Naive thymus-derived CD4-positive, alpha-beta T cell (primary cell): Measurements from ENCODE around the gene NAV3. TPM values are rescaled to one million over a fixed set of nuclear protein-coding genes. Genes with fewer than 3 reads are reported as not detected.

Experiments used
- ATAC-seq: fragments of 150-1000 bp; cut with Tn5 transposase; 2 replicates; pipeline ENCODE4 v1.10.0; 2021; ENCODE audit warnings: mild to moderate bottlenecking, moderate library complexity
- CTCF ChIA-PET: fragments of 350-600 bp; sonication (Branson Sonifier 250); formaldehyde crosslinking; loops from one replicate; lab custom pipeline; 2021; ENCODE audit warnings: antibody characterized with exemption; lab: Charles Lee
- POLR2A ChIA-PET: fragments of 350-600 bp; sonication (Branson Sonifier 250); formaldehyde crosslinking; loops from one replicate; lab custom pipeline; 2021; ENCODE audit warnings: antibody characterized with exemption, inconsistent platforms; lab: Charles Lee
- DNase-seq, 9 donors: peaks; one replicate each; pipeline versions ENCODE4 v3.0.0 to v3.0.0-alpha.2; 2020 to 2022; ENCODE audit warnings: mixed read lengths in 1 of 9
- H3K27ac ChIP-seq: one replicate; pipeline ENCODE4 v1.7.0; 2013; ENCODE audit warnings: mild to moderate bottlenecking, low read depth, low read length, moderate library complexity
- H3K27me3 ChIP-seq, 2 donors: one replicate each; pipeline ENCODE4 v1.7.0; 2013; ENCODE audit warnings: low read length in 2 of 2, mild to moderate bottlenecking in 2 of 2, moderate library complexity in 2 of 2; ENCODE audit not compliant: control insufficient read depth in 2 of 2, insufficient read depth in 2 of 2
- H3K36me3 ChIP-seq, 3 experiments: 1 replicate in 2 of 3; 2 replicates in 1 of 3; pipeline ENCODE4 v1.7.0; 2013; ENCODE audit warnings: low read length in 3 of 3, mild to moderate bottlenecking in 3 of 3, moderate library complexity in 1 of 3; ENCODE audit not compliant: insufficient read depth in 3 of 3, control insufficient read depth in 2 of 3
- H3K4me1 ChIP-seq, 2 donors: one replicate each; pipeline ENCODE4 v1.7.0; 2013; ENCODE audit warnings: low read length in 2 of 2, mild to moderate bottlenecking in 2 of 2, moderate library complexity in 1 of 2; ENCODE audit not compliant: control insufficient read depth in 2 of 2, insufficient read depth in 2 of 2
- H3K4me3 ChIP-seq: 2 replicates; pipeline ENCODE4 v1.7.0; 2013; ENCODE audit warnings: mild to moderate bottlenecking, low read length
- H3K9me3 ChIP-seq, 3 experiments: 1 replicate in 2 of 3; 2 replicates in 1 of 3; pipeline ENCODE4 v1.7.0; 2013; ENCODE audit warnings: low read length in 3 of 3; ENCODE audit not compliant: control insufficient read depth in 2 of 3
- H3K27ac Mint-ChIP-seq, 9 donors: one replicate each; pipeline ENCODE4 v1.8.0; 2020 to 2022; ENCODE audit warnings: mixed read lengths in 9 of 9, mild to moderate bottlenecking in 8 of 9, moderate library complexity in 5 of 9, inconsistent platforms in 2 of 9
- H3K27me3 Mint-ChIP-seq, 5 donors: one replicate each; pipeline ENCODE4 v1.8.0; 2021 to 2022; ENCODE audit warnings: mixed read lengths in 5 of 5, mild to moderate bottlenecking in 1 of 5
- H3K36me3 Mint-ChIP-seq, 5 donors: one replicate each; pipeline ENCODE4 v1.8.0; 2020 to 2022; ENCODE audit warnings: mixed read lengths in 5 of 5, mild to moderate bottlenecking in 3 of 5, inconsistent platforms in 1 of 5
- H3K4me1 Mint-ChIP-seq, 7 donors: one replicate each; pipeline ENCODE4 v1.8.0; 2020 to 2022; ENCODE audit warnings: mixed read lengths in 7 of 7, mild to moderate bottlenecking in 3 of 7, inconsistent platforms in 1 of 7
- H3K4me3 Mint-ChIP-seq, 10 donors: one replicate each; pipeline ENCODE4 v1.8.0; 2020 to 2022; ENCODE audit warnings: mild to moderate bottlenecking in 10 of 10, mixed read lengths in 10 of 10, moderate library complexity in 6 of 10, inconsistent platforms in 2 of 10
- H3K9me3 Mint-ChIP-seq, 11 donors: one replicate each; pipeline ENCODE4 v1.8.0; 2020 to 2022; ENCODE audit warnings: mixed read lengths in 11 of 11, mild to moderate bottlenecking in 4 of 11, inconsistent platforms in 1 of 11, moderate library complexity in 1 of 11
- intact Hi-C, 2 donors: fragments of 100-400 bp; cut with micrococcal nuclease; formaldehyde crosslinking; loops; one replicate each; pipeline ENCODE4 v1.15.1; 2023
- polyA plus RNA-seq, 2 donors: library from polyadenylated mRNA; unstranded; fragments of 300-500 nt; fragmentation: Illumina TruSeq; gene quantifications; one replicate each; pipeline ENCODE4 v1.2.3, GENCODE V29; 2021
- total RNA-seq, 6 experiments: library from RNA in 5 of 6; stranded (reverse) in 5 of 6; gene quantifications; 1 replicate in 5 of 6; 2 replicates in 1 of 6; pipeline ENCODE4 v1.2.3 and lab custom pipeline; 2021 to 2026

Gene NAV3
- total and polyA plus RNA-seq, 7 experiments from 2014 or later = not detected

GRCh38 chr12:78018171-78018910, 187.6 kb downstream of the NAV3 start:
- Histone ChIP-seq H3K27ac (no peak overlapping the region), H3K9me3 (no peaks in the 10 kb centered on the region), H3K4me1 (no peaks in the 10 kb centered on the region), H3K27me3 (no peaks in the 10 kb centered on the region), H3K36me3 (no peaks in the 10 kb centered on the region), H3K4me3 (no peak overlapping the region)
- no peak for ATAC-seq
- ChIA-PET POLR2A (no interaction called here), CTCF (no interaction called here)
- H3K27me3 Mint-ChIP-seq = no peaks in the 10 kb centered on the region
- H3K4me1 Mint-ChIP-seq = no peaks in the 10 kb centered on the region
- H3K4me3 Mint-ChIP-seq = no peak overlapping the region
- H3K9me3 Mint-ChIP-seq = peaks cover 0 to 7% (median 0%) of the 10 kb centered on the region in 11 donors
- no peaks in the 10 kb centered on the region for H3K36me3 Mint-ChIP-seq
- no peak overlapping the region for H3K27ac Mint-ChIP-seq
- intact Hi-C loops = no loop called here
- DNase-seq = no peak

GRCh38 chr12:78018939-78019338, 188.2 kb downstream of the NAV3 start:
- no peak overlapping the region for H3K27ac ChIP-seq
- DNase-seq (no peak), ATAC-seq (no peak)
- H3K27me3 Mint-ChIP-seq = no peaks in the 10 kb centered on the region
- H3K36me3 ChIP-seq = no peaks in the 10 kb centered on the region
- H3K9me3 Mint-ChIP-seq = peaks cover 0 to 9% (median 0%) of the 10 kb centered on the region in 11 donors
- H3K27ac Mint-ChIP-seq = no peak overlapping the region
- H3K36me3 Mint-ChIP-seq = no peaks in the 10 kb centered on the region
- no peak overlapping the region for H3K4me3 Mint-ChIP-seq
- H3K4me1 ChIP-seq = no peaks in the 10 kb centered on the region
- H3K4me1 Mint-ChIP-seq = no peaks in the 10 kb centered on the region
- ChIA-PET POLR2A (no interaction called here), CTCF (no interaction called here)
- no peaks in the 10 kb centered on the region for H3K27me3 ChIP-seq
- no peak overlapping the region for H3K4me3 ChIP-seq
- H3K9me3 ChIP-seq = no peaks in the 10 kb centered on the region
- intact Hi-C loops = no loop called here

- CTCF ChIA-PET = no interaction called here
- H3K27me3 ChIP-seq = no peaks in the 10 kb centered on the region
- H3K36me3 Mint-ChIP-seq = no peaks in the 10 kb centered on the region
- H3K27ac Mint-ChIP-seq = no peak overlapping the region
- DNase-seq = no peak
- intact Hi-C loops = no loop called here
- POLR2A ChIA-PET = no interaction called here
- no peak overlapping the region for H3K4me3 ChIP-seq
- no peaks in the 10 kb centered on the region for H3K4me1 ChIP-seq
- H3K4me3 Mint-ChIP-seq = no peak overlapping the region
- no peaks in the 10 kb centered on the region for H3K4me1 Mint-ChIP-seq
- H3K9me3 Mint-ChIP-seq = peaks cover 1 to 14% (median 4%) of the 10 kb centered on the region in 11 donors
- H3K27me3 Mint-ChIP-seq = no peaks in the 10 kb centered on the region
- ATAC-seq = no peak
- H3K36me3 ChIP-seq = no peaks in the 10 kb centered on the region
- H3K27ac ChIP-seq = no peak overlapping the region
- H3K9me3 ChIP-seq = no peaks in the 10 kb centered on the region
Measured at GRCh38 chr12:78028426-78028825, 197.7 kb downstream of the NAV3 start.

- H3K4me3 ChIP-seq = no peak overlapping the region
- H3K36me3 Mint-ChIP-seq = no peaks in the 10 kb centered on the region
- no peak overlapping the region for H3K27ac Mint-ChIP-seq
- ChIA-PET CTCF (no interaction called here), POLR2A (no interaction called here)
- H3K27me3 Mint-ChIP-seq = no peaks in the 10 kb centered on the region
- DNase-seq (no peak), ATAC-seq (no peak)
- no peaks in the 10 kb centered on the region for H3K4me1 ChIP-seq
- H3K4me3 Mint-ChIP-seq = no peak overlapping the region
- no peaks in the 10 kb centered on the region for H3K4me1 Mint-ChIP-seq
- no peaks in the 10 kb centered on the region for H3K27me3 ChIP-seq
- no peaks in the 10 kb centered on the region for H3K9me3 ChIP-seq
- H3K9me3 Mint-ChIP-seq = peaks cover 0 to 13% (median 1%) of the 10 kb centered on the region in 11 donors
- H3K27ac ChIP-seq = no peak overlapping the region
- intact Hi-C loops = no loop called here
- H3K36me3 ChIP-seq = no peaks in the 10 kb centered on the region
Measured at GRCh38 chr12:78034025-78034424, 203.3 kb downstream of the NAV3 start.

GRCh38 chr12:78035901-78036606, 205.4 kb downstream of the NAV3 start:
- H3K27me3 ChIP-seq = no peaks in the 10 kb centered on the region
- H3K4me1 ChIP-seq = no peaks in the 10 kb centered on the region
- Mint-ChIP-seq H3K36me3 (no peaks in the 10 kb centered on the region), H3K27me3 (no peaks in the 10 kb centered on the region), H3K27ac (no peak overlapping the region), H3K9me3 (peaks cover 0 to 13% (median 1%) of the 10 kb centered on the region in 11 donors), H3K4me1 (no peaks in the 10 kb centered on the region), H3K4me3 (no peak overlapping the region)
- no peak overlapping the region for H3K27ac ChIP-seq
- H3K9me3 ChIP-seq = no peaks in the 10 kb centered on the region
- ChIA-PET POLR2A (no interaction called here), CTCF (no interaction called here)
- no peak for DNase-seq
- intact Hi-C loops = no loop called here
- H3K4me3 ChIP-seq = no peak overlapping the region
- H3K36me3 ChIP-seq = no peaks in the 10 kb centered on the region
- no peak for ATAC-seq

DNA sequence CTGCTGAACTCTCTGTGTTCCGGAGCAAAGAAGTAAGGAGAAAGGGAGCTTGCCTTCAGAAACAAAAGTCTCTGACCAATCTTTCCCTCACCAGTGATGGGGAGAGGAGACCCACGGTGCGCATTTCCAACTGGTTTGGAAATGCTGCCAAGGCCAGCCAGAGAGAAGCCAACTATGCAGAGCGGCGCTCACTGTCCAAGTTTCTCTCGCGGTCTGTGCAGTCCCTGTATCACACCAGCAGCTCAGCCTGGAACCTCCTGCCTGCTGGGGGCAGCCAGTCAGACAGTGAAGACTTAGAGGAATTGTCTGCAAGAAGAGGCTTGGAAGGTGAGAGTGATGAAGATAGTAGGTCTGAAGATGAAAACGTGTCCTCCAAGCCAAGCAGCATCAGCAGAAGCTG, 206.2 kb downstream of the NAV3 start:
- no peaks in the 10 kb centered on the region for H3K27me3 Mint-ChIP-seq
- H3K4me3 Mint-ChIP-seq = no peak overlapping the region
- Histone ChIP-seq H3K27me3 (no peaks in the 10 kb centered on the region), H3K4me3 (no peak overlapping the region), H3K27ac (no peak overlapping the region), H3K36me3 (no peaks in the 10 kb centered on the region), H3K9me3 (no peaks in the 10 kb centered on the region), H3K4me1 (no peaks in the 10 kb centered on the region)
- no peak for ATAC-seq
- no peak overlapping the region for H3K27ac Mint-ChIP-seq
- ChIA-PET POLR2A (no interaction called here), CTCF (no interaction called here)
- no peaks in the 10 kb centered on the region for H3K36me3 Mint-ChIP-seq
- no peak for DNase-seq
- H3K4me1 Mint-ChIP-seq = peaks cover 0 to 2% (median 0%) of the 10 kb centered on the region in 7 donors
- intact Hi-C loops = no loop called here
- H3K9me3 Mint-ChIP-seq = peaks cover 0 to 13% (median 2%) of the 10 kb centered on the region in 11 donors

DNA sequence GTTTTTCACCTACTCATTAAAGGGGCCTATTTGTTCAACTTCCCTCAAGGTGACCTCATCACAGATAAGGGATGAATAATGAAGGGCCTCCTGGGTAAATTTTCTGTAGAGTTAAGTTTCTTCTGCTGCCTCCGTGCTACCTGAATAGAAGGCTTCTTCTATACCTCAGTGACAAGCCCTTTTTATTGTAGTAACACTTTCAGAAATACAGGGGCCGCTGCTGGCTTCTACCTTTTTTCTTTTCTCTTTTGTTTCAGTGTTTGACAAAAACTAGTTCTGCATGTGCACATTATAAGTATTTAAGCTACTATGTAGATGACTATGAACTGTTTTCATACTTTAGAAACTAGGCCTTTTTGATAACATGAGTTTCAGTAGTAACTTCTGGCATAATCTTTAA, 207.0 kb downstream of the NAV3 start:
- H3K4me3 ChIP-seq = no peak overlapping the region
- H3K4me3 Mint-ChIP-seq = no peak overlapping the region
- intact Hi-C loops = no loop called here
- no peaks in the 10 kb centered on the region for H3K36me3 ChIP-seq
- H3K4me1 ChIP-seq = no peaks in the 10 kb centered on the region
- ATAC-seq = no peak
- DNase-seq = no peak
- ChIA-PET CTCF (no interaction called here), POLR2A (no interaction called here)
- no peaks in the 10 kb centered on the region for H3K9me3 ChIP-seq
- no peak overlapping the region for H3K27ac ChIP-seq
- H3K4me1 Mint-ChIP-seq = peaks cover 0 to 3% (median 0%) of the 10 kb centered on the region in 7 donors
- H3K9me3 Mint-ChIP-seq = peaks cover 0 to 15% (median 4%) of the 10 kb centered on the region in 11 donors
- H3K27me3 Mint-ChIP-seq = no peaks in the 10 kb centered on the region
- no peak overlapping the region for H3K27ac Mint-ChIP-seq
- H3K36me3 Mint-ChIP-seq = no peaks in the 10 kb centered on the region
- no peaks in the 10 kb centered on the region for H3K27me3 ChIP-seq
